Activated CD8-positive, alpha-beta memory T cell treated with anti-CD3 and anti-CD28 coated beads, Interleukin-2, amount 50 U/mL, for 24 hours (primary cell): ENCODE measurements around the gene OLIG3.

Experiments used
- DNase-seq: peaks from one replicate; pipeline ENCODE4 v3.0.0-alpha.2; 2020; ENCODE audit errors: extremely low read depth

OLIG3 gene

DNA sequence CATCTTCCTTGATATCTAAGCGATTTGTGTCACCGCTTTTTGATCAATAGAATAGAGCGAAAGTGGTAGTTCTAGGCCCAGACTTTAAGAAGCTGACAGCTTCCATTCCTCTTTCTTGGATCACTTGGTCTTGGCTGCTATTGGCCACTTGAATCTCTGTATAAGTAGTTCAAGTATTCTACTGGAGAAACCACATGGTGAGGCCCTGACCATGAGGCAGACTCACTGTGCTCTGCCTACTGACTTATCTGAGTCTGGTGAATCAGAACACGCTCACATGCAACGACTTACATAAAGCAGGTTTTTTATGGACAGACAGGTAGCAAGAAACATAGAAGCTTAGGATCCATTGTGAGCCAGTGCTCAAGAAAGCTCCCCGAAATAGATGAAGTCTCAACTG, 27.0 kb downstream of the OLIG3 start:
- no peak for DNase-seq

DNA sequence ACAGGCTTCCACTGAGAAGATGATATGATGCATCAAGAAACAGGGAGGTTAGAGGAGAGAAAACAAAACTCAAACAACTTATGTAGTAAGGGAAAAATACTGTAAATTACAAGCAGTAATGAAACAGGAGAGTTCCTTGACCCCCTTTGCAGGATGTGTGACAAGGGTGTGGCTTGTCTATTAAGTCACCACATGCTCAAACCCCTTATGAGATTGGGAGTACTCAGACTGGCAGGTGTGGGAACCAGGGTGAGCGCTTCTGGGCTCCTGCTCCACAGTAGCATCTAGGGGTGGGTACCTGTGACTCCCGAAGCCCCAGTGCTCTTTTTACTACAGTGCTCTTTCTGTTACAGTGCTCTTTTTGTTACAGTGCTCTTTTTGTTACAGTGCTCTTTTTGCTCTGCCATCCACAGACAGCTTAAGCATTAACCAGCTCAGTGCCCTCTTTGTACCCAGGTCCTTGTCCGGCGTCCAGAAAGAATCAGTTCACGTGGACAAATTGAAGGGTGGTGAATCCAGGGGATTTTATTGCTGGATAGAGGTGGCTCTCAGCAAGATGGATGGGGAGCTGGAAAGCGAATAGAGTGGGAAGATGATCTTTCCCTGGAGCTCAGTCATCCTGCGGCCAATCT, 28.7 kb downstream of the OLIG3 start:
- no peak for DNase-seq

DNA sequence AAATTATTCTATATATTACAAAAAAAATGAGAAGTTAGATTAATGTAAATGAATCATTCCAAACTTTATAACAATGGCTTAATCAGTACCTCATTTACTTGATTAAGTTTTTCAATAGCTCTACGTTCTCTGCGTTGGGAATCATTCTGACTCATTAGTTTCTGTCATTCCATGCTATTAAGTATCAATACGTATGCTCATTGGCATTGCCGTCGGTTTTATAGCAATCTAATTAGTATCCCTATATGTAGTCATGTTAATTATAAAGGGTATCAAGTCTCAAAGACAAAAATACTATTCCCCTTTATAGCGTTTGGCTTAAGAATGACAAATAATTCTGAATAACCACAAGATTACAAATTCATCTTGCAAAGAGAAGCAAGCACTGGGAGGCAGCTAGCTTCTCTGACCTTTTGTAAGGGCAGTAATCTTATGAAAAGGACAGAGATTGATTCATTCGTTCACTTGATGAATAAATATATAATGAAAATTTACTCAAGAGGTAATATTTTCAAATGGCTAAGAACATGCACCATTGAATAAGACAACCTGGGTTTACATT, 41.8 kb downstream of the OLIG3 start:
- DNase-seq, result no peak

DNA sequence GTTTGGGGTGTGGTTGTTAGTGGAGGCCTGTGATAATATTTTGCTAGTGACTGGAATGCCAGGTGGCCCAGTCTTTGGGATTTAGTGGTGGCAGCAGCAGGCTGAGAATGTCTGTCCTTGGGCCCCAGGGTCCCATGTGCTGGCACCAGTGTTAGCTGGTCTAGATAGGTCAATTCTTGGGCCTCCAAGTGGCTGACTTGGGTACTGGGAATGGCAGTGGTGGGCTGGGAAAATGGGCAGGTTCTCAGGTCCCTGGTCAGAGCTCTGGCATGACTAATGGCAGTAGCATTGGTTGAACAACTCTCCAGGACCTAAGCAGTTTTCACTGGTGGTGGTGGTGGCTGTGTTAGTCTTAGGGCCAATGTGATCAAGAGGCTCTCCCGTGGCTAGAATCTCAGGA, 50.3 kb downstream of the OLIG3 start:
- no peak for DNase-seq
